ENCODE results near the gene CNMD.

The CNMD gene

DNA sequence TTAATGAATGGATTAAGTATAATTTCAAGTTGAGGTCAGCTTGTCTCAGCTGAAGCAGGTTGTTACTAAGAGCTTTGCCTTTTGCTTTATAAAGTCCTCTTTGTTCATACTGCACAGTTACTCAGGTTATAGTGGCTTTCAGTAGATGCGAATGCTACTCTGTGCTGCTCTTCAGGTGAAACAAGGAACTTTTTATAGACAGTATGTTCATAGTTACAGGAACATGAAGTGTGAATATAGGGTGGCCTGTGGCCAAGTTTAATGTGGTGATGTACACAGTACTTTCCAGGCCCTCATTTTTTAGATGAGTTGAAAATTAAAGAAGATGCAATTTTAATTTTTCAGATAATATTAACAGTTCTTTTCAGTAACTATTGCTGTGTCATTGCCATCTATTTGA lies 66.2 kb downstream of the CNMD start:
- no peak for DNase-seq

DNA sequence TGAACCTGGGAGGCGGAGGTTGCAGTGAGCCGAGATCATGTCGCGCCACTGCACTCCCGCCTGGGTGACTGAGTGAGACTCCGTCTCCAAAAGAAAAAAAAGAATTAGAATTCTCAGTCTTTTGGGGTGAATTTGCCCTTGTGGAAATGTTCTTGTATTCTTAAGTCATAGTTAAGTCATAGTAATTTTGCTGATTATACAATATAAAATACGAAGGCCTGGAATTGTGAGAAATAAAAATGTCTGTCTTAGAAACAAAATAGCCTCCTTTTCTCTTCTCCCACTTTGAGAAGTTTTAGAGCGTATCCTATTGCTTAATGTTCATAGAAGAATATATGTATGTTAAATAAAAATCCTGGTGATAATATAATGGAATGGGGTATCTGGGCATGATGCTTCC lies 68.9 kb downstream of the CNMD start:
- DNase-seq = no peak

- no peak for DNase-seq
Observed at GRCh38 chr13:52669677-52670076, 69.9 kb downstream of the CNMD start.

DNA sequence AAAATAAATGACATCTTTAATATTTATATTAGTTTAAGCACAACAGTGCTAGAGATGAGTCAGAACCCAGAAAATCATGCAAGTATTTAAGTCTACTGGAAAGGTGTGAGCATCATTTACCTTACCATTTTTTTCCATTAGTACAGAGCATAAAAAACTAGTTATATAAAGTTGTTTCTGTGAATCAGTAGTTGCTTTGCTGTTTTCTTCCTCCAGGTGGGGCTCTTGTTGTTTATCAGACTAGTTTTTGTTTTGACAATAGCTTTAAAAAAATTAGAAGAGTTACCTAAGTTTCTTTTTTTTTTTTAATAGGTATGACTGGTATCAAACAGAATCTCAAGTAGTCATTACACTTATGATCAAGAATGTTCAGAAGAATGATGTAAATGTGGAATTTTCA lies 74.3 kb downstream of the CNMD start:
- DNase-seq = no peak

- no peak for DNase-seq
Observed at GRCh38 chr13:52664272-52664671, 75.3 kb downstream of the CNMD start.

DNA sequence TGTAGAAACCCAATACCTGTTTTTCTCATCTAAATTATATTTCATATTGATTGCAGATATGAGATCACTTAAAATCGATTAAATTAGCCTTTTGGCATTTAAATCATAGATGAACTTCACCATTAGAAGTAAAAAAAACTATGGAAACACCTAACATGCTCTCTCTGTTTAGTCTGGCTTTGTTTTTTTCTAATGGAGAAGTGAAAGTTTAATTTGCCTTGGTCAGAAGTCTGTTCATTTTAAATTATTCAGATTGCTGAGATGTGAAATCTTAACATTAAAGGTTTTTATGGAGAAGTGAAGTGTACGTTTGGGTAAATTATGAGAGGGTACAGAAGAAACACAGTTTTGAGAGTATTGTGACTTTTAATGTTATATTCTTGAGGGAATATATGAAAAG lies 80.3 kb downstream of the CNMD start:
- no peak for DNase-seq

Measured in amniotic stem cell (primary cell).